Measurements from ENCODE around the gene ITGB8. TPM values are rescaled to one million over a fixed set of nuclear protein-coding genes. Genes with fewer than 3 reads are reported as not detected.
A peak's percentile ranks its signal among the peaks of the same experiment; 100 is the strongest.

ITGB8 gene
- total and polyA plus RNA-seq, 4 donors = 0.16 to 2.8 (median 0.51) TPM

GRCh38 chr7:20431146-20431545, 100.4 kb downstream of the ITGB8 start:
- H3K9ac ChIP-seq (ENCODE audit: low read depth in 1 of 2, low read length in 2 of 2) = no peak overlapping the region
- H3K27me3 ChIP-seq (ENCODE audit: control insufficient read depth in 4 of 4, insufficient read depth in 4 of 4, low read length in 3 of 4) = peaks cover 0 to 4% (median 0%) of the 10 kb centered on the region in 4 donors
- H3K4me3 ChIP-seq (ENCODE audit: low read depth in 1 of 3, low read length in 3 of 3) = no peak overlapping the region
- no peaks in the 10 kb centered on the region for H3K9me3 ChIP-seq (ENCODE audit: control insufficient read depth in 4 of 4, low read length in 3 of 4)
- no peak overlapping the region for H3K27ac ChIP-seq (ENCODE audit: low read depth in 1 of 2, low read length in 2 of 2)
- TF ChIP-seq HNF4G (IDR thresholded peaks at IDR 0.05) (no peak), TAF1 (conservative IDR thresholded peaks at IDR 0.05) (no peak), EGR1 (IDR thresholded peaks at IDR 0.05; ENCODE audit: low read depth in 2 of 2) (no peak), RXRA (IDR thresholded peaks at IDR 0.05) (no peak), REST (IDR thresholded peaks at IDR 0.05) (no peak), ATF3 (IDR thresholded peaks at IDR 0.05) (no peak), FOXA1 (IDR thresholded peaks at IDR 0.05) (no peak), MAX (IDR thresholded peaks at IDR 0.05) (no peak)
- WGBS = 44% methylated on average over 2 of the region's 2 CpGs
- no peaks in the 10 kb centered on the region for H3K36me3 ChIP-seq (ENCODE audit: control insufficient read depth in 4 of 4, insufficient read depth in 3 of 4, low read depth in 1 of 4, low read length in 3 of 4)
- DNase-seq (ENCODE audit: low spot score) = no peak
- H3K4me1 ChIP-seq (ENCODE audit: control insufficient read depth in 4 of 4, insufficient read depth in 4 of 4, low read length in 3 of 4) = no peaks in the 10 kb centered on the region

GRCh38 chr7:20432071-20432470, 101.4 kb downstream of the ITGB8 start:
- 59% methylated on average over 4 of the region's 4 CpGs for WGBS
- no peaks in the 10 kb centered on the region for H3K4me1 ChIP-seq (ENCODE audit: control insufficient read depth in 4 of 4, insufficient read depth in 4 of 4, low read length in 3 of 4)
- H3K9ac ChIP-seq (ENCODE audit: low read depth in 1 of 2, low read length in 2 of 2) = no peak overlapping the region
- H3K9me3 ChIP-seq (ENCODE audit: control insufficient read depth in 4 of 4, low read length in 3 of 4) = no peaks in the 10 kb centered on the region
- peaks cover 0 to 4% (median 0%) of the 10 kb centered on the region in 4 donors for H3K27me3 ChIP-seq (ENCODE audit: control insufficient read depth in 4 of 4, insufficient read depth in 4 of 4, low read length in 3 of 4)
- no peaks in the 10 kb centered on the region for H3K36me3 ChIP-seq (ENCODE audit: control insufficient read depth in 4 of 4, insufficient read depth in 3 of 4, low read depth in 1 of 4, low read length in 3 of 4)
- no peak overlapping the region for H3K27ac ChIP-seq (ENCODE audit: low read depth in 1 of 2, low read length in 2 of 2)
- no peak for DNase-seq (ENCODE audit: low spot score)
- H3K4me3 ChIP-seq (ENCODE audit: low read depth in 1 of 3, low read length in 3 of 3) = no peak overlapping the region
- TF ChIP-seq HNF4G (IDR thresholded peaks at IDR 0.05) (no peak), EGR1 (IDR thresholded peaks at IDR 0.05; ENCODE audit: low read depth in 2 of 2) (no peak), HNF4A (conservative IDR thresholded peaks at IDR 0.05) (no peak), CTCF (IDR thresholded peaks at IDR 0.05; ENCODE audit: low read depth, low read length, missing input control) (no peak), RAD21 (IDR thresholded peaks at IDR 0.05) (no peak), RXRA (IDR thresholded peaks at IDR 0.05) (no peak)

GRCh38 chr7:20435305-20435704, 104.6 kb downstream of the ITGB8 start:
- no peaks in the 10 kb centered on the region for H3K4me1 ChIP-seq (ENCODE audit: control insufficient read depth in 4 of 4, insufficient read depth in 4 of 4, low read length in 3 of 4)
- no peak for DNase-seq (ENCODE audit: low spot score)
- no peaks in the 10 kb centered on the region for H3K9me3 ChIP-seq (ENCODE audit: control insufficient read depth in 4 of 4, low read length in 3 of 4)
- H3K27ac ChIP-seq (ENCODE audit: low read depth in 1 of 2, low read length in 2 of 2) = no peak overlapping the region
- no peak overlapping the region for H3K9ac ChIP-seq (ENCODE audit: low read depth in 1 of 2, low read length in 2 of 2)
- H3K27me3 ChIP-seq (ENCODE audit: control insufficient read depth in 4 of 4, insufficient read depth in 4 of 4, low read length in 3 of 4) = no peaks in the 10 kb centered on the region
- no peaks in the 10 kb centered on the region for H3K36me3 ChIP-seq (ENCODE audit: control insufficient read depth in 4 of 4, insufficient read depth in 3 of 4, low read depth in 1 of 4, low read length in 3 of 4)
- TF ChIP-seq NR2F2 (IDR thresholded peaks at IDR 0.05) (peak; percentile 70), EGR1 (IDR thresholded peaks at IDR 0.05; ENCODE audit: low read depth in 2 of 2) (no peak)
- 70% methylated on average over 3 of the region's 3 CpGs for WGBS
- no peak overlapping the region for H3K4me3 ChIP-seq (ENCODE audit: low read depth in 1 of 3, low read length in 3 of 3)
